GDM1 (cell line): Measurements from ENCODE around the gene ZNF516.

Experiments used
- DNase-seq: peaks from one replicate; lab custom pipeline; 2025; lab: John Stamatoyannopoulos, UW

Gene ZNF516

GRCh38 chr18:76441668-76442412, 53.2 kb downstream of the ZNF516 start:
- no peak for DNase-seq

- no peak for DNase-seq
These were observed 53.9 kb downstream of the ZNF516 start for GRCh38 chr18:76441002-76441667.

GRCh38 chr18:76437910-76438309, 57.1 kb downstream of the ZNF516 start:
- DNase-seq: no peak

- DNase-seq: no peak
These were observed 58.0 kb downstream of the ZNF516 start for GRCh38 chr18:76437011-76437410.

- DNase-seq: no peak
These were observed 58.7 kb downstream of the ZNF516 start for GRCh38 chr18:76436342-76436741.

- no peak for DNase-seq
These were observed 59.6 kb downstream of the ZNF516 start for GRCh38 chr18:76435316-76435989.

- no peak for DNase-seq
These were observed 60.6 kb downstream of the ZNF516 start for GRCh38 chr18:76434452-76434851.

GRCh38 chr18:76433788-76434187, 61.3 kb downstream of the ZNF516 start:
- DNase-seq: no peak

- no peak for DNase-seq
These were observed 61.9 kb downstream of the ZNF516 start for GRCh38 chr18:76432970-76433767.

- no peak for DNase-seq
These were observed 62.7 kb downstream of the ZNF516 start for GRCh38 chr18:76432274-76432755.

- DNase-seq: no peak
These were observed 63.4 kb downstream of the ZNF516 start for GRCh38 chr18:76431437-76432273.

GRCh38 chr18:76430636-76431035, 64.4 kb downstream of the ZNF516 start:
- DNase-seq: no peak

GRCh38 chr18:76429262-76430126, 65.5 kb downstream of the ZNF516 start:
- DNase-seq: no peak

GRCh38 chr18:76428396-76429261, 66.4 kb downstream of the ZNF516 start:
- DNase-seq: no peak

- DNase-seq: no peak
These were observed 68.2 kb downstream of the ZNF516 start for GRCh38 chr18:76426737-76427305.

GRCh38 chr18:76425146-76426131, 69.6 kb downstream of the ZNF516 start:
- DNase-seq: no peak

GRCh38 chr18:76422838-76423237, 72.2 kb downstream of the ZNF516 start:
- no peak for DNase-seq

GRCh38 chr18:76422121-76422520, 72.9 kb downstream of the ZNF516 start:
- DNase-seq: no peak
